SK-MEL-5 (cell line): Measurements from ENCODE around the gene MAGI3. TPM values are rescaled to one million over a fixed set of nuclear protein-coding genes. Genes with fewer than 3 reads are reported as not detected.
"Not testable (repeated sequence)": the region's sequence is repeated elsewhere in the genome, so short reads cannot be mapped to it uniquely, and the experiment has no call there.

ENCODE experiments used
- DNase-seq: peaks from one replicate; pipeline ENCODE4 v3.0.0-alpha.2; 2016; ENCODE audit warnings: low read depth, low spot score
- in situ Hi-C: cut with HindIII; loops from 2 replicates; pipeline ENCODE4 v1.10.0; 2016; ENCODE audit warnings: low sequenced_read_pairs, high pct_unique_total_duplicates, low pct_unique_long_range_greater_than_20kb
- total RNA-seq: library from RNA; depleted of rRNA; stranded (reverse); fragments of >200 nt; shearing (Covaris generic); gene quantifications from 2 replicates; pipeline ENCODE4 v1.2.3, GENCODE V29; 2014

MAGI3 gene
- total RNA-seq, 1 experiment from 2014 or later: 4.0 TPM

GRCh38 chr1:113677250-113678158 is 287.2 kb downstream of the MAGI3 start:
- in situ Hi-C loops: no loop called here

GRCh38 chr1:113678159-113678469 is 287.8 kb downstream of the MAGI3 start:
- no peak for DNase-seq

More at GRCh38 chr1:113677250-113678158, 287.2 kb downstream of the MAGI3 start:
- DNase-seq: peak; percentile 62

GRCh38 chr1:113681596-113682337 is 291.5 kb downstream of the MAGI3 start:
- DNase-seq: no peak
- in situ Hi-C loops: no loop called here

More at GRCh38 chr1:113678159-113678469, 287.8 kb downstream of the MAGI3 start:
- in situ Hi-C loops: no loop called here

- in situ Hi-C loops: no loop called here
These were observed 293.3 kb downstream of the MAGI3 start for GRCh38 chr1:113683384-113684152.

GRCh38 chr1:113684153-113684541 is 293.8 kb downstream of the MAGI3 start:
- in situ Hi-C loops: no loop called here
- DNase-seq: no peak

More at GRCh38 chr1:113683384-113684152, 293.3 kb downstream of the MAGI3 start:
- no peak for DNase-seq

- no peak for DNase-seq
- in situ Hi-C loops: no loop called here
These were observed 296.7 kb downstream of the MAGI3 start for GRCh38 chr1:113686891-113687618.

- DNase-seq: no peak
- in situ Hi-C loops: no loop called here
These were observed 300.9 kb downstream of the MAGI3 start for GRCh38 chr1:113691184-113691583.

- no peak for DNase-seq
- in situ Hi-C loops: no loop called here
These were observed 302.0 kb downstream of the MAGI3 start for GRCh38 chr1:113692342-113692741.

GRCh38 chr1:113692824-113693431 is 302.6 kb downstream of the MAGI3 start:
- in situ Hi-C loops: no loop called here

GRCh38 chr1:113694910-113695309 is 304.6 kb downstream of the MAGI3 start:
- no peak for DNase-seq
- in situ Hi-C loops: no loop called here

More at GRCh38 chr1:113692824-113693431, 302.6 kb downstream of the MAGI3 start:
- DNase-seq: no peak

GRCh38 chr1:113701429-113701828 is 311.1 kb downstream of the MAGI3 start:
- DNase-seq: no peak

GRCh38 chr1:113714606-113715269 is 324.4 kb downstream of the MAGI3 start:
- no peak for DNase-seq
- in situ Hi-C loops: no loop called here

More at GRCh38 chr1:113701429-113701828, 311.1 kb downstream of the MAGI3 start:
- in situ Hi-C loops: no loop called here

- DNase-seq, in situ Hi-C loops: not testable (repeated sequence)
These were observed 327.2 kb downstream of the MAGI3 start for GRCh38 chr1:113717506-113717905.

- in situ Hi-C loops, DNase-seq: not testable (repeated sequence)
These were observed 328.3 kb downstream of the MAGI3 start for GRCh38 chr1:113718621-113719020.

GRCh38 chr1:113721010-113721409 is 330.7 kb downstream of the MAGI3 start:
- in situ Hi-C loops: no loop called here
- no peak for DNase-seq

- in situ Hi-C loops: no loop called here
- DNase-seq: no peak
These were observed 342.5 kb downstream of the MAGI3 start for GRCh38 chr1:113732802-113733201.
